HEK293 (cell line): ENCODE results near the gene GPR132.
"Not testable (repeated sequence)": the region's sequence is repeated elsewhere in the genome, so short reads cannot be mapped to it uniquely, and the experiment has no call there.

Experiments
- CTCF ChIA-PET: fragments of 350-600 bp; formaldehyde crosslinking; extraction: SDS; loops from one replicate; lab custom pipeline; 2021; ENCODE audit warnings: antibody characterized with exemption; lab: Yijun Ruan, JAX
- POLR2A ChIA-PET: fragments of 300-600 bp; formaldehyde crosslinking; extraction: SDS; loops from one replicate; lab custom pipeline; 2020; ENCODE audit warnings: antibody characterized with exemption, inconsistent platforms; lab: Yijun Ruan, JAX
- H3K27ac ChIP-seq: fragments of 200-500 bp; sonication (Bioruptor generic); 2 replicates; pipeline ENCODE4 v1.5.1; 2014; ENCODE audit warnings: low read depth, low read length, control low read depth, inconsistent platforms; ENCODE audit errors: extremely low read depth
- H3K36me3 ChIP-seq, 2 experiments: fragments of 200-500 bp in 1 of 2; sonication (Bioruptor generic) in 1 of 2; 1 replicate in 1 of 2; 2 replicates in 1 of 2; pipeline ENCODE4 v1.5.1; 2014 to 2017; ENCODE audit warnings: inconsistent platforms in 2 of 2, low read length in 2 of 2; ENCODE audit not compliant: control insufficient read depth in 2 of 2, insufficient read depth in 1 of 2
- H3K4me1 ChIP-seq: fragments of 200-500 bp; sonication (Bioruptor generic); 2 replicates; pipeline ENCODE4 v1.5.1; 2014; ENCODE audit warnings: mild to moderate bottlenecking, low read length, inconsistent platforms; ENCODE audit not compliant: control insufficient read depth, insufficient read depth
- H3K4me3 ChIP-seq: 2 replicates; pipeline ENCODE4 v1.5.1; 2011; ENCODE audit warnings: low read depth, mild to moderate bottlenecking, control low read depth, low read length, moderate library complexity
- H3K9me3 ChIP-seq: fragments of 200-500 bp; sonication (Bioruptor generic); 2 replicates; pipeline ENCODE4 v1.5.1; 2014; ENCODE audit warnings: low read depth, low read length, inconsistent platforms; ENCODE audit not compliant: control insufficient read depth, insufficient read depth
- BCL11A ChIP-seq: fragments of 450-650 bp; formaldehyde crosslinking; IDR thresholded peaks from 2 replicates; pipeline ENCODE4 v1.5.1; 2016; ENCODE audit warnings: low read depth, missing biosample characterization, missing genetic modification characterization
- CTCF ChIP-seq: fragments of 450-650 bp; formaldehyde crosslinking; IDR thresholded peaks from 2 replicates; pipeline ENCODE4 v1.5.1; 2016; ENCODE audit warnings: missing biosample characterization, missing genetic modification characterization
- EGR2 ChIP-seq: fragments of 450-650 bp; formaldehyde crosslinking; IDR thresholded peaks from 2 replicates; pipeline ENCODE4 v1.5.1; 2016; ENCODE audit warnings: low read depth, missing biosample characterization, missing genetic modification characterization
- GFI1B ChIP-seq: fragments of 450-650 bp; formaldehyde crosslinking; IDR thresholded peaks from 2 replicates; pipeline ENCODE4 v1.5.1; 2016; ENCODE audit warnings: missing biosample characterization, missing genetic modification characterization
- OSR2 ChIP-seq: fragments of 450-650 bp; formaldehyde crosslinking; IDR thresholded peaks from 2 replicates; pipeline ENCODE4 v1.5.1; 2016; ENCODE audit warnings: missing biosample characterization, missing genetic modification characterization
- PATZ1 ChIP-seq: fragments of 450-650 bp; formaldehyde crosslinking; IDR thresholded peaks from 2 replicates; pipeline ENCODE4 v1.5.1; 2016; ENCODE audit warnings: missing biosample characterization, missing genetic modification characterization
- SETDB1 ChIP-seq: IDR thresholded peaks from one replicate; pipeline ENCODE4 v1.6.1; 2017; ENCODE audit warnings: mild to moderate bottlenecking, low read length, moderate library complexity, mixed read lengths; ENCODE audit not compliant: insufficient read length
- SP2 ChIP-seq: fragments of 450-650 bp; formaldehyde crosslinking; IDR thresholded peaks from 2 replicates; pipeline ENCODE4 v1.5.1; 2016; ENCODE audit warnings: missing biosample characterization, missing genetic modification characterization
- TCF7L2 ChIP-seq: IDR thresholded peaks from 2 replicates; pipeline ENCODE4 v1.6.1; 2011; ENCODE audit warnings: low read depth, mild to moderate bottlenecking, inconsistent platforms, low read length, moderate library complexity, borderline replicate concordance
- ZBTB48 ChIP-seq: fragments of 450-650 bp; formaldehyde crosslinking; IDR thresholded peaks from 2 replicates; pipeline ENCODE4 v1.5.1; 2016; ENCODE audit warnings: missing biosample characterization, missing genetic modification characterization
- ZFHX2 ChIP-seq: fragments of 450-650 bp; formaldehyde crosslinking; conservative IDR thresholded peaks from 2 replicates; pipeline ENCODE4 v1.5.1; 2016; ENCODE audit warnings: missing biosample characterization, missing genetic modification characterization
- ZNF16 ChIP-seq: fragments of 450-650 bp; formaldehyde crosslinking; IDR thresholded peaks from 2 replicates; pipeline ENCODE4 v1.5.1; 2016; ENCODE audit warnings: low read depth, missing biosample characterization, missing genetic modification characterization
- ZNF184 ChIP-seq: fragments of 450-650 bp; IDR thresholded peaks from 2 replicates; pipeline ENCODE4 v1.5.1; 2018; ENCODE audit warnings: missing biosample characterization, mild to moderate bottlenecking, missing genetic modification characterization
- ZNF26 ChIP-seq: fragments of 450-650 bp; formaldehyde crosslinking; IDR thresholded peaks from 2 replicates; pipeline ENCODE4 v1.5.1; 2016; ENCODE audit warnings: missing biosample characterization, missing genetic modification characterization
- ZNF341 ChIP-seq: fragments of 450-650 bp; formaldehyde crosslinking; IDR thresholded peaks from 2 replicates; pipeline ENCODE4; 2016; ENCODE audit warnings: low read depth, missing biosample characterization, missing genetic modification characterization
- ZNF426 ChIP-seq: fragments of 450-650 bp; formaldehyde crosslinking; IDR thresholded peaks from 2 replicates; pipeline ENCODE4 v1.5.1; 2017; ENCODE audit warnings: missing biosample characterization, missing genetic modification characterization, mild to moderate bottlenecking, inconsistent platforms, moderate library complexity
- ZNF639 ChIP-seq: fragments of 450-650 bp; formaldehyde crosslinking; IDR thresholded peaks from 2 replicates; pipeline ENCODE4 v1.5.1; 2016; ENCODE audit warnings: missing biosample characterization, missing genetic modification characterization
- ZNF660 ChIP-seq: fragments of 450-650 bp; IDR thresholded peaks from 2 replicates; pipeline ENCODE4 v1.5.1; 2018; ENCODE audit warnings: missing biosample characterization, mild to moderate bottlenecking, missing genetic modification characterization
- ZSCAN16 ChIP-seq: fragments of 450-650 bp; formaldehyde crosslinking; IDR thresholded peaks from 2 replicates; pipeline ENCODE4 v1.5.1; 2016; ENCODE audit warnings: missing biosample characterization, missing genetic modification characterization

GPR132 gene

GRCh38 chr14:105065280-105066228, at the start of gene GPR132:
TSS of gene GPR132 (minus strand) at chr14:105065430. CDS start at chr14:105055420, 10,010 bp downstream.
- H3K36me3 ChIP-seq, result no peaks in the 10 kb centered on the region
- ChIA-PET CTCF (interaction anchor here (0.6 to 1.4 kb wide), 2 partner anchors 20 to 90 kb away, joined by 3 to 4 read pairs; no protein-coding TSS in a partner anchor), POLR2A (no interaction called here)
- H3K9me3 ChIP-seq, result no peaks in the 10 kb centered on the region
- TF ChIP-seq ZFHX2 (tag by site-specific recombination) (peak; percentile 88), ZNF341 (tag by site-specific recombination) (peak; percentile 50; the same call in 1 of the 2 replicates), EGR2 (peak; percentile 85), SP2 (peak; percentile 17; the same call in 1 of the 2 replicates), GFI1B (tag by site-specific recombination) (no peak), ZNF16 (no peak), ZNF639 (tag by site-specific recombination) (no peak), ZNF426 (tag by site-specific recombination) (no peak)
- H3K4me1 ChIP-seq, result no peaks in the 10 kb centered on the region
- no peak within 1 kb of the TSS for H3K27ac ChIP-seq
- H3K4me3 ChIP-seq, result no peak within 1 kb of the TSS

GRCh38 chr14:105109243-105109642, 44.0 kb upstream of the GPR132 start:
- H3K27ac ChIP-seq, H3K4me1 ChIP-seq, H3K4me3 ChIP-seq, H3K9me3 ChIP-seq, H3K36me3 ChIP-seq, CTCF ChIA-PET: not testable (repeated sequence)
- POLR2A ChIA-PET, result interaction anchor here (0.7 kb wide), 1 partner anchor 56 kb away, joined by 3 read pairs; no protein-coding TSS in a partner anchor

GRCh38 chr14:105108516-105108864, 43.3 kb upstream of the GPR132 start:
- Histone ChIP-seq H3K4me3 (no peak overlapping the region), H3K36me3 (no peaks in the 10 kb centered on the region), H3K4me1 (peaks cover 4% of the 10 kb centered on the region; the same call in 1 of the 2 replicates), H3K27ac (no peak overlapping the region), H3K9me3 (no peaks in the 10 kb centered on the region)
- POLR2A ChIA-PET, result no interaction called here
- no peak for TF ChIP-seq ZNF184 (tag by site-specific recombination)
- CTCF ChIA-PET, result interaction anchor here (0.6 to 0.8 kb wide), 4 partner anchors 10 to 37 kb away, joined by 3 to 4 read pairs (median 4); no protein-coding TSS in a partner anchor

- CTCF ChIA-PET, result interaction anchor here (0.6 to 1.2 kb wide), 7 partner anchors 9 to 37 kb away, joined by 3 to 5 read pairs (median 4); no protein-coding TSS in a partner anchor
- Histone ChIP-seq H3K4me3 (no peak overlapping the region), H3K9me3 (no peaks in the 10 kb centered on the region), H3K36me3 (no peaks in the 10 kb centered on the region), H3K4me1 (peaks cover 4% of the 10 kb centered on the region; the same call in 1 of the 2 replicates), H3K27ac (no peak overlapping the region)
- POLR2A ChIA-PET, result interaction anchor here (0.7 kb wide), 1 partner anchor 210 kb away, joined by 3 read pairs; no protein-coding TSS in a partner anchor
- TF ChIP-seq BCL11A (tag by site-specific recombination) (no peak), SETDB1 (no peak), OSR2 (tag by site-specific recombination) (no peak), ZSCAN16 (tag by site-specific recombination) (no peak), TCF7L2 (no peak), ZBTB48 (tag by site-specific recombination) (no peak), ZNF660 (no peak), ZNF26 (tag by site-specific recombination) (no peak), PATZ1 (no peak), CTCF (tag by site-specific recombination) (no peak)
Measured at GRCh38 chr14:105107781-105108515, 42.7 kb upstream of the GPR132 start.
